NCI-H1417 (cell line): ENCODE results near the gene TRAPPC2L.
"Not testable (repeated sequence)": the region's sequence is repeated elsewhere in the genome, so short reads cannot be mapped to it uniquely, and the experiment has no call there.

Source experiments
- DNase-seq, 3 experiments: peaks; one replicate each; lab custom pipeline; 2025; lab: John Stamatoyannopoulos, UW

TRAPPC2L gene

GRCh38 chr16:88893127-88893968 lies 36.4 kb downstream of the TRAPPC2L start:
- DNase-seq: no peak

GRCh38 chr16:88894266-88894665 lies 37.3 kb downstream of the TRAPPC2L start:
- DNase-seq: not testable (repeated sequence)

- no peak for DNase-seq
Observed at GRCh38 chr16:88894681-88895300, 37.9 kb downstream of the TRAPPC2L start.

GRCh38 chr16:88895335-88895734 lies 38.4 kb downstream of the TRAPPC2L start:
- DNase-seq: no peak

GRCh38 chr16:88896238-88897070 lies 39.5 kb downstream of the TRAPPC2L start:
- DNase-seq: no peak

- DNase-seq: no peak
Observed at GRCh38 chr16:88897696-88898425, 40.9 kb downstream of the TRAPPC2L start.

GRCh38 chr16:88899901-88900661 lies 43.2 kb downstream of the TRAPPC2L start:
- DNase-seq: no peak

- no peak for DNase-seq
Observed at GRCh38 chr16:88900662-88901052, 43.7 kb downstream of the TRAPPC2L start.

- DNase-seq: peak in 2 of 3 experiments; percentile 42 to 47
Observed at GRCh38 chr16:88901718-88902337, 44.9 kb downstream of the TRAPPC2L start.

- no peak for DNase-seq
Observed at GRCh38 chr16:88902744-88903143, 45.8 kb downstream of the TRAPPC2L start.

GRCh38 chr16:88903267-88903666 lies 46.3 kb downstream of the TRAPPC2L start:
- peak in 1 of 3 experiments; percentile 8 for DNase-seq

- DNase-seq: no peak
Observed at GRCh38 chr16:88904676-88905365, 47.9 kb downstream of the TRAPPC2L start.

- no peak for DNase-seq
Observed at GRCh38 chr16:88905563-88905962, 48.6 kb downstream of the TRAPPC2L start.

- no peak for DNase-seq
Observed at GRCh38 chr16:88906020-88906419, 49.1 kb downstream of the TRAPPC2L start.

GRCh38 chr16:88906535-88907105 lies 49.7 kb downstream of the TRAPPC2L start:
- no peak for DNase-seq

- DNase-seq: peak in 1 of 3 experiments; percentile 3
Observed at GRCh38 chr16:88907768-88908167, 50.8 kb downstream of the TRAPPC2L start.

GRCh38 chr16:88908307-88908706 lies 51.4 kb downstream of the TRAPPC2L start:
- no peak for DNase-seq

GRCh38 chr16:88909431-88910210 lies 52.7 kb downstream of the TRAPPC2L start:
- no peak for DNase-seq
